AG09319 (cell line): ENCODE measurements around the gene WNT1.

Experiments used
- DNase-seq: peaks from one replicate; pipeline ENCODE4 v3.0.0-alpha.2; 2010; ENCODE audit warnings: low read depth; ENCODE audit errors: extremely low read depth
- TF ChIP-seq, protein P1 (sequence below): IDR thresholded peaks from 2 replicates; pipeline ENCODE4 v1.5.1; 2011; ENCODE audit warnings: low read depth, mild to moderate bottlenecking, inconsistent platforms, low read length, moderate library complexity

WNT1 gene

DNA sequence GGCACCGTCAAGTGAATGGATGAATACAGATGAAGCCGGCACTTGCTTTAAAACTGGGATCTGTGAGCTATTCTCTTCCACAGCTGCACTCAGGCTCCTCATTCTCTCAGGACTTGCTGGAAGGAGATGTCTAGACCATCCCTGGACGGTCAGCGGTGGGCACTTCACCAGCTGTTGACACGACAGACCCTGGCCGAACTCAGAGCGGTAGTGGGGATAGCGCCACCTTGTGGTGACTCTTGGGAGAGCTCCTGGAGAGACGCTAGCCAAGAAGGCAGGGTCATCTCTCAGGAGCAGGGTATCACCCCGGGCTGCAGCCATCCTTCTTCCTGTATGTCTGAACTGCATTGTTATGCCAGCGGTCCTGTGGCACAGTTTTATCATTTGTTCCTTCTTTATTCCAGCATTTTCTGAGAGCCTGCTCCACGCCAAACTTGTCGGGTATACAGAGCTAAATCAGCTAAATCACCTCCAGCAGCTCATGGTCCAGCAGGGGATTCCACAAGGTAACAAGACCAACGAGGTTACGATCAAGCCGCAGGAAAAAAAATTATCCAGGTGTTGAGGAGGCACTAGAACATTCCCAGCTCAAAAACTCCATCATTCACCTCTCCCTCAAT is 10.0 kb downstream of the WNT1 start:
- TF ChIP-seq, protein P1, sequence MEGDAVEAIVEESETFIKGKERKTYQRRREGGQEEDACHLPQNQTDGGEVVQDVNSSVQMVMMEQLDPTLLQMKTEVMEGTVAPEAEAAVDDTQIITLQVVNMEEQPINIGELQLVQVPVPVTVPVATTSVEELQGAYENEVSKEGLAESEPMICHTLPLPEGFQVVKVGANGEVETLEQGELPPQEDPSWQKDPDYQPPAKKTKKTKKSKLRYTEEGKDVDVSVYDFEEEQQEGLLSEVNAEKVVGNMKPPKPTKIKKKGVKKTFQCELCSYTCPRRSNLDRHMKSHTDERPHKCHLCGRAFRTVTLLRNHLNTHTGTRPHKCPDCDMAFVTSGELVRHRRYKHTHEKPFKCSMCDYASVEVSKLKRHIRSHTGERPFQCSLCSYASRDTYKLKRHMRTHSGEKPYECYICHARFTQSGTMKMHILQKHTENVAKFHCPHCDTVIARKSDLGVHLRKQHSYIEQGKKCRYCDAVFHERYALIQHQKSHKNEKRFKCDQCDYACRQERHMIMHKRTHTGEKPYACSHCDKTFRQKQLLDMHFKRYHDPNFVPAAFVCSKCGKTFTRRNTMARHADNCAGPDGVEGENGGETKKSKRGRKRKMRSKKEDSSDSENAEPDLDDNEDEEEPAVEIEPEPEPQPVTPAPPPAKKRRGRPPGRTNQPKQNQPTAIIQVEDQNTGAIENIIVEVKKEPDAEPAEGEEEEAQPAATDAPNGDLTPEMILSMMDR, result peak; percentile 84
- no peak for DNase-seq

- DNase-seq, result no peak
- TF ChIP-seq, protein P1, result no peak
Measured at GRCh38 chr12:48990552-48990951, 12.4 kb downstream of the WNT1 start.

- TF ChIP-seq, protein P1, result no peak
- DNase-seq, result no peak
Measured at GRCh38 chr12:48991247-48992050, 13.3 kb downstream of the WNT1 start.

DNA sequence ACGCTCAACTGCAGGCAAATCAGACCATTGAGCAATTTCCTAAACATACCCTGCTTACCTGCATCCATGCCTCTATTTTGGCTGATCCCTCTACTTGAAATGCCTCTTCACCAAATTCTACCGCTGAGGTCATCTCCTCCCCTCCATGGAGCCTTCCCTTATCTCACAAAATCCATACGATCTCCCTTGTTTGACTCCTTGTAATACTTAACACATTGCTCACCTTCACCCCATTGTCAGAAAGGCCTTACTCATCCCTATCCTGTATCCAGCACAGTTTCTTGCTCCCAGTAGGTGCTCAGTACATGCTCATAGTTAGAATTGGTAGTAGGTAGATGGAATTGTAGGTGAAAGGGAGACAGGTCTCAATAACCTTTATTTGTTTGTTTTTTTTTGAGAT is 15.7 kb downstream of the WNT1 start:
- TF ChIP-seq, protein P1, result no peak
- no peak for DNase-seq

- TF ChIP-seq, protein P1, result no peak
Measured at GRCh38 chr12:48994224-48995085, 16.3 kb downstream of the WNT1 start.

GRCh38 chr12:48995086-48995879 is 17.2 kb downstream of the WNT1 start:
- DNase-seq, result no peak
- TF ChIP-seq, protein P1, result peak; percentile 81

More at GRCh38 chr12:48994224-48995085, 16.3 kb downstream of the WNT1 start:
- DNase-seq, result no peak
